ENCODE measurements around the gene CTXN1.
A peak's percentile ranks its signal among the peaks of the same experiment; 100 is the strongest.

GRCh38 chr19:7920519-7921301 lies 5.2 kb downstream of the CTXN1 start:
- TF ChIP-seq CTCF (IDR thresholded peaks at IDR 0.05) (no peak), POLR2AphosphoS5 (IDR thresholded peaks at IDR 0.05) (peak; percentile 74), POLR2A (IDR thresholded peaks at IDR 0.05) (peak; percentile 28 to 59), EP300 (IDR thresholded peaks at IDR 0.05) (no peak)

All from gastroesophageal sphincter (tissue), 3 donors.